T-helper 1 cell treated with Interleukin-12 subunit alpha and Interleukin-12 subunit beta and Interleukin-4 antibody, amounts not matched to agents 30 μg/mL and 1 μg/mL, for 36 hours (primary cell): Measurements from ENCODE around the gene PI4K2B.
"Not testable (repeated sequence)": the region's sequence is repeated elsewhere in the genome, so short reads cannot be mapped to it uniquely, and the experiment has no call there.

ENCODE experiments used
- H3K27ac Mint-ChIP-seq: one replicate; pipeline ENCODE4 v1.8.0; 2021; ENCODE audit warnings: mild to moderate bottlenecking, mixed read lengths
- H3K27me3 Mint-ChIP-seq: one replicate; pipeline ENCODE4 v1.8.0; 2021; ENCODE audit warnings: low read depth, mixed read lengths
- H3K36me3 Mint-ChIP-seq: one replicate; pipeline ENCODE4 v1.8.0; 2021; ENCODE audit warnings: low read depth, mixed read lengths
- H3K4me1 Mint-ChIP-seq: one replicate; pipeline ENCODE4 v1.8.0; 2021; ENCODE audit warnings: low read depth, mixed read lengths
- H3K4me3 Mint-ChIP-seq: one replicate; pipeline ENCODE4 v1.8.0; 2021; ENCODE audit warnings: mild to moderate bottlenecking, moderate library complexity, mixed read lengths
- H3K9me3 Mint-ChIP-seq: one replicate; pipeline ENCODE4 v1.8.0; 2021; ENCODE audit warnings: mixed read lengths

The PI4K2B gene

GRCh38 chr4:25234390-25235370 lies 847 bp downstream of the PI4K2B start:
- peaks cover 25% of the 10 kb centered on the region for H3K36me3 Mint-ChIP-seq
- H3K4me1 Mint-ChIP-seq, result peaks cover 30% of the 10 kb centered on the region
- H3K27me3 Mint-ChIP-seq, result no peaks in the 10 kb centered on the region
- peak overlapping the region; percentile 93 for H3K27ac Mint-ChIP-seq
- H3K4me3 Mint-ChIP-seq, result peak overlapping the region; percentile 92
- H3K9me3 Mint-ChIP-seq, result peaks cover 39% of the 10 kb centered on the region

- Mint-ChIP-seq H3K27ac (peak overlapping the region; percentile 93), H3K4me3 (peak overlapping the region; percentile 92), H3K27me3 (no peaks in the 10 kb centered on the region), H3K9me3 (peaks cover 38% of the 10 kb centered on the region), H3K4me1 (peaks cover 37% of the 10 kb centered on the region), H3K36me3 (peaks cover 25% of the 10 kb centered on the region)
Observed at GRCh38 chr4:25235401-25235800, 1.6 kb downstream of the PI4K2B start.

- peaks cover 32% of the 10 kb centered on the region for H3K9me3 Mint-ChIP-seq
- peaks cover 43% of the 10 kb centered on the region for H3K4me1 Mint-ChIP-seq
- H3K36me3 Mint-ChIP-seq, result peaks cover 25% of the 10 kb centered on the region
- H3K4me3 Mint-ChIP-seq, result peak overlapping the region; percentile 92
- H3K27me3 Mint-ChIP-seq, H3K27ac Mint-ChIP-seq: not testable (repeated sequence)
Observed at GRCh38 chr4:25236030-25236429, 2.2 kb downstream of the PI4K2B start.

GRCh38 chr4:25236971-25237370 lies 3.1 kb downstream of the PI4K2B start:
- peak overlapping the region; percentile 32 for H3K4me3 Mint-ChIP-seq
- no peaks in the 10 kb centered on the region for H3K27me3 Mint-ChIP-seq
- H3K4me1 Mint-ChIP-seq, result peaks cover 43% of the 10 kb centered on the region
- H3K36me3 Mint-ChIP-seq, result peaks cover 22% of the 10 kb centered on the region
- peaks cover 26% of the 10 kb centered on the region for H3K9me3 Mint-ChIP-seq
- no peak overlapping the region for H3K27ac Mint-ChIP-seq

GRCh38 chr4:25238052-25238451 lies 4.2 kb downstream of the PI4K2B start:
- Mint-ChIP-seq H3K27me3 (no peaks in the 10 kb centered on the region), H3K9me3 (peaks cover 18% of the 10 kb centered on the region), H3K4me1 (peaks cover 40% of the 10 kb centered on the region), H3K36me3 (peaks cover 18% of the 10 kb centered on the region), H3K4me3 (no peak overlapping the region), H3K27ac (peak overlapping the region; percentile 18)

- H3K27me3 Mint-ChIP-seq, H3K4me3 Mint-ChIP-seq: not testable (repeated sequence)
- Mint-ChIP-seq H3K9me3 (peaks cover 23% of the 10 kb centered on the region), H3K27ac (peak overlapping the region; percentile 19), H3K36me3 (peaks cover 26% of the 10 kb centered on the region), H3K4me1 (peaks cover 36% of the 10 kb centered on the region)
Observed at GRCh38 chr4:25239528-25239927, 5.7 kb downstream of the PI4K2B start.

- Mint-ChIP-seq H3K4me1 (peaks cover 27% of the 10 kb centered on the region), H3K4me3 (peak overlapping the region; percentile 23), H3K27ac (peak overlapping the region; percentile 47), H3K36me3 (peaks cover 31% of the 10 kb centered on the region), H3K9me3 (peaks cover 30% of the 10 kb centered on the region)
- not testable (repeated sequence) for H3K27me3 Mint-ChIP-seq
Observed at GRCh38 chr4:25240754-25241210, 6.9 kb downstream of the PI4K2B start.

- Mint-ChIP-seq H3K9me3 (peaks cover 30% of the 10 kb centered on the region), H3K36me3 (peaks cover 36% of the 10 kb centered on the region), H3K4me1 (peaks cover 24% of the 10 kb centered on the region)
- not testable (repeated sequence) for H3K27ac Mint-ChIP-seq, H3K27me3 Mint-ChIP-seq, H3K4me3 Mint-ChIP-seq
Observed at GRCh38 chr4:25242195-25242594, 8.4 kb downstream of the PI4K2B start.

- Mint-ChIP-seq H3K9me3 (peaks cover 18% of the 10 kb centered on the region), H3K27ac (no peak overlapping the region), H3K27me3 (no peaks in the 10 kb centered on the region), H3K36me3 (peaks cover 23% of the 10 kb centered on the region), H3K4me3 (no peak overlapping the region), H3K4me1 (peaks cover 13% of the 10 kb centered on the region)
Observed at GRCh38 chr4:25245181-25245580, 11.3 kb downstream of the PI4K2B start.

GRCh38 chr4:25246680-25247611 lies 13.1 kb downstream of the PI4K2B start:
- Mint-ChIP-seq H3K4me1 (peaks cover 13% of the 10 kb centered on the region), H3K9me3 (peaks cover 18% of the 10 kb centered on the region), H3K27me3 (no peaks in the 10 kb centered on the region), H3K36me3 (peaks cover 23% of the 10 kb centered on the region), H3K27ac (no peak overlapping the region), H3K4me3 (no peak overlapping the region)

GRCh38 chr4:25248875-25249274 lies 15.0 kb downstream of the PI4K2B start:
- H3K27me3 Mint-ChIP-seq, H3K4me3 Mint-ChIP-seq, H3K27ac Mint-ChIP-seq: not testable (repeated sequence)
- Mint-ChIP-seq H3K9me3 (peaks cover 14% of the 10 kb centered on the region), H3K36me3 (peaks cover 14% of the 10 kb centered on the region), H3K4me1 (peaks cover 23% of the 10 kb centered on the region)

GRCh38 chr4:25249494-25249893 lies 15.7 kb downstream of the PI4K2B start:
- not testable (repeated sequence) for H3K4me3 Mint-ChIP-seq, H3K36me3 Mint-ChIP-seq, H3K27ac Mint-ChIP-seq, H3K9me3 Mint-ChIP-seq, H3K27me3 Mint-ChIP-seq
- peaks cover 23% of the 10 kb centered on the region for H3K4me1 Mint-ChIP-seq

- Mint-ChIP-seq H3K27me3 (no peaks in the 10 kb centered on the region), H3K9me3 (no peaks in the 10 kb centered on the region), H3K4me3 (no peak overlapping the region), H3K27ac (no peak overlapping the region), H3K4me1 (peaks cover 21% of the 10 kb centered on the region), H3K36me3 (peaks cover 12% of the 10 kb centered on the region)
Observed at GRCh38 chr4:25252230-25253070, 18.6 kb downstream of the PI4K2B start.

- Mint-ChIP-seq H3K27ac (no peak overlapping the region), H3K4me1 (peaks cover 21% of the 10 kb centered on the region), H3K9me3 (no peaks in the 10 kb centered on the region), H3K4me3 (no peak overlapping the region), H3K27me3 (no peaks in the 10 kb centered on the region), H3K36me3 (peaks cover 12% of the 10 kb centered on the region)
Observed at GRCh38 chr4:25253071-25253445, 19.2 kb downstream of the PI4K2B start.
